HUDEP-2 (cell line): Measurements from ENCODE around the gene EVL.

ENCODE experiments used
- DNase-seq, 76 experiments: peaks; one replicate each; lab custom pipeline; 2025; ENCODE audit not compliant: unreplicated experiment in 76 of 76; lab: John Stamatoyannopoulos, UW

Gene EVL

GRCh38 chr14:100080206-100080605 is 15.0 kb downstream of the EVL start:
- DNase-seq: no peak

GRCh38 chr14:100081997-100082625 is 16.9 kb downstream of the EVL start:
- DNase-seq: no peak

GRCh38 chr14:100082723-100083122 is 17.5 kb downstream of the EVL start:
- no peak for DNase-seq

GRCh38 chr14:100083706-100084105 is 18.5 kb downstream of the EVL start:
- no peak for DNase-seq

GRCh38 chr14:100084591-100084990 is 19.4 kb downstream of the EVL start:
- DNase-seq: no peak

- DNase-seq: no peak
These were observed 20.2 kb downstream of the EVL start for GRCh38 chr14:100085462-100085861.

- no peak for DNase-seq
These were observed 21.1 kb downstream of the EVL start for GRCh38 chr14:100086361-100086760.

GRCh38 chr14:100088226-100088625 is 23.0 kb downstream of the EVL start:
- no peak for DNase-seq

GRCh38 chr14:100091386-100091785 is 26.2 kb downstream of the EVL start:
- DNase-seq: no peak

- no peak for DNase-seq
These were observed 27.6 kb downstream of the EVL start for GRCh38 chr14:100092832-100093231.

- no peak for DNase-seq
These were observed 28.1 kb downstream of the EVL start for GRCh38 chr14:100093319-100093718.

GRCh38 chr14:100096656-100097055 is 31.4 kb downstream of the EVL start:
- no peak for DNase-seq

- no peak for DNase-seq
These were observed 32.9 kb downstream of the EVL start for GRCh38 chr14:100098171-100098570.

- no peak for DNase-seq
These were observed 34.9 kb downstream of the EVL start for GRCh38 chr14:100100032-100100703.

- no peak for DNase-seq
These were observed 37.0 kb downstream of the EVL start for GRCh38 chr14:100102156-100102785.

- no peak for DNase-seq
These were observed 38.2 kb downstream of the EVL start for GRCh38 chr14:100103250-100104005.

- no peak for DNase-seq
These were observed 38.8 kb downstream of the EVL start for GRCh38 chr14:100104006-100104352.

- no peak for DNase-seq
These were observed 39.5 kb downstream of the EVL start for GRCh38 chr14:100104523-100105300.

GRCh38 chr14:100105357-100106169 is 40.3 kb downstream of the EVL start:
- DNase-seq: no peak
